Activated CD8-positive, alpha-beta T cell treated with anti-CD3 and anti-CD28 coated beads for 36 hours (primary cell): ENCODE data around the gene MAPK6. TPM values are rescaled to one million over a fixed set of nuclear protein-coding genes. Genes with fewer than 3 reads are reported as not detected.

Source experiments
- ATAC-seq: fragments of 200-7000 bp; cut with Tn5 transposase; one replicate; pipeline ENCODE4 v1.10.0; 2021; ENCODE audit warnings: mild to moderate bottlenecking, moderate library complexity
- CTCF ChIA-PET: fragments of 350-600 bp; sonication (Branson Sonifier 250); formaldehyde crosslinking; loops from one replicate; lab custom pipeline; 2021; ENCODE audit warnings: antibody characterized with exemption; lab: Charles Lee
- POLR2A ChIA-PET: fragments of 350-600 bp; sonication (Branson Sonifier 250); formaldehyde crosslinking; loops from one replicate; lab custom pipeline; 2021; ENCODE audit warnings: antibody characterized with exemption; lab: Charles Lee
- DNase-seq: peaks from one replicate; pipeline ENCODE4 v3.0.0-alpha.2; 2020
- H3K27ac Mint-ChIP-seq: one replicate; pipeline ENCODE4 v1.8.0; 2021; ENCODE audit warnings: mild to moderate bottlenecking, mixed read lengths
- H3K27me3 Mint-ChIP-seq: one replicate; pipeline ENCODE4 v1.8.0; 2021; ENCODE audit warnings: mixed read lengths
- H3K36me3 Mint-ChIP-seq: one replicate; pipeline ENCODE4 v1.8.0; 2021; ENCODE audit warnings: low read depth, mixed read lengths
- H3K4me1 Mint-ChIP-seq: one replicate; pipeline ENCODE4 v1.8.0; 2021; ENCODE audit warnings: low read depth, mixed read lengths
- H3K4me3 Mint-ChIP-seq: one replicate; pipeline ENCODE4 v1.8.0; 2021; ENCODE audit warnings: mild to moderate bottlenecking, moderate library complexity, mixed read lengths
- H3K9me3 Mint-ChIP-seq: one replicate; pipeline ENCODE4 v1.8.0; 2021; ENCODE audit warnings: mixed read lengths
- CTCF ChIP-seq: fragments of 200-600 bp; IDR thresholded peaks from one replicate; pipeline ENCODE4 v1.8.0; 2022; ENCODE audit warnings: antibody characterized with exemption, mild to moderate bottlenecking
- intact Hi-C: fragments of 100-400 bp; cut with micrococcal nuclease; formaldehyde crosslinking; loops from one replicate; pipeline ENCODE4 v1.10.0; 2022
- total RNA-seq, 2 experiments: library from RNA; stranded (reverse); gene quantifications; one replicate each; pipeline ENCODE4 v1.2.3, GENCODE V29; 2021

MAPK6 gene
- 10 to 100 TPM; 40.5 to 42.2 TPM for total RNA-seq

- DNase-seq (peak; percentile 95), ATAC-seq (peak; percentile 82)
- no peak for TF ChIP-seq CTCF
- H3K4me1 Mint-ChIP-seq = peaks cover 34% of the 10 kb centered on the region
- CTCF ChIA-PET = no interaction called here
- intact Hi-C loops = no loop called here
- peaks cover 9% of the 10 kb centered on the region for H3K36me3 Mint-ChIP-seq
- peak within 1 kb of the TSS; percentile 97 for H3K27ac Mint-ChIP-seq
- peak within 1 kb of the TSS; percentile 90 for H3K4me3 Mint-ChIP-seq
- no peaks in the 10 kb centered on the region for H3K9me3 Mint-ChIP-seq
- POLR2A ChIA-PET = interaction anchor here (0.7 to 4.0 kb wide), 2 partner anchors 14 to 22 kb away, joined by 3 to 30 read pairs; no protein-coding TSS in a partner anchor
- H3K27me3 Mint-ChIP-seq = no peaks in the 10 kb centered on the region
Measured at GRCh38 chr15:52018693-52019393, at the start of gene MAPK6. MAPK6 (plus strand) TSS chr15:52019219; CDS start chr15:52046461, 27,242 bp downstream.

GRCh38 chr15:51969728-51970127, 49.3 kb upstream of the MAPK6 start:
- peaks cover 26% of the 10 kb centered on the region for H3K4me1 Mint-ChIP-seq
- peak overlapping the region; percentile 21 for H3K27ac Mint-ChIP-seq
- ChIA-PET CTCF (interaction anchor here (0.8 to 1.5 kb wide), 2 partner anchors 78 to 110 kb away, joined by 3 to 8 read pairs; no protein-coding TSS in a partner anchor), POLR2A (interaction anchor here (3.1 kb wide), 1 partner anchor 11 kb away, joined by 17 read pairs; no protein-coding TSS in a partner anchor)
- H3K4me3 Mint-ChIP-seq = peak overlapping the region; percentile 94
- no peak for ATAC-seq
- H3K27me3 Mint-ChIP-seq = peaks cover 1% of the 10 kb centered on the region
- no peak for TF ChIP-seq CTCF
- peaks cover 37% of the 10 kb centered on the region for H3K36me3 Mint-ChIP-seq
- H3K9me3 Mint-ChIP-seq = peaks cover 8% of the 10 kb centered on the region
- no peak for DNase-seq
- intact Hi-C loops = no loop called here

- H3K4me1 Mint-ChIP-seq = peaks cover 24% of the 10 kb centered on the region
- DNase-seq = no peak
- H3K4me3 Mint-ChIP-seq = peak overlapping the region; percentile 94
- H3K36me3 Mint-ChIP-seq = peaks cover 33% of the 10 kb centered on the region
- ATAC-seq = no peak
- no peak for TF ChIP-seq CTCF
- intact Hi-C loops = no loop called here
- peak overlapping the region; percentile 89 for H3K27ac Mint-ChIP-seq
- POLR2A ChIA-PET = interaction anchor here (0.7 to 3.1 kb wide), 8 partner anchors 10 to 209 kb away, joined by 3 to 17 read pairs (median 4); no protein-coding TSS in a partner anchor
- CTCF ChIA-PET = interaction anchor here (0.8 to 1.5 kb wide), 3 partner anchors 77 to 257 kb away, joined by 3 to 8 read pairs (median 4); no protein-coding TSS in a partner anchor
- peaks cover 8% of the 10 kb centered on the region for H3K9me3 Mint-ChIP-seq
- H3K27me3 Mint-ChIP-seq = peaks cover 1% of the 10 kb centered on the region
Measured at GRCh38 chr15:51970132-51970817, 48.7 kb upstream of the MAPK6 start.

GRCh38 chr15:51971032-51971374, 48.0 kb upstream of the MAPK6 start:
- CTCF ChIA-PET = interaction anchor here (1.1 to 2.2 kb wide), 8 partner anchors 9 to 256 kb away, joined by 3 to 16 read pairs (median 6); no protein-coding TSS in a partner anchor

More at GRCh38 chr15:51971032-51971374, 48.0 kb upstream of the MAPK6 start:
- H3K4me1 Mint-ChIP-seq = peaks cover 19% of the 10 kb centered on the region
- H3K27me3 Mint-ChIP-seq = peaks cover 1% of the 10 kb centered on the region
- peaks cover 26% of the 10 kb centered on the region for H3K36me3 Mint-ChIP-seq
- POLR2A ChIA-PET = interaction anchor here (0.7 to 3.1 kb wide), 15 partner anchors 10 to 233 kb away, joined by 3 to 17 read pairs (median 4); partner anchors contain the start of gene LYSMD2
- ATAC-seq = no peak
- H3K4me3 Mint-ChIP-seq = peak overlapping the region; percentile 94
- DNase-seq = no peak
- intact Hi-C loops = no loop called here
- H3K27ac Mint-ChIP-seq = peak overlapping the region; percentile 89
- no peak for TF ChIP-seq CTCF
- H3K9me3 Mint-ChIP-seq = peaks cover 8% of the 10 kb centered on the region
